Stimulated activated CD4-positive, alpha-beta T cell treated with anti-CD3 and anti-CD28 coated beads, TNF-alpha, amount 100 ng/mL, for 1 hour (primary cell): ENCODE data around the gene C1D.

Source experiments
- DNase-seq, 3 donors: peaks; one replicate each; pipeline ENCODE4 v3.0.0-alpha.2; 2020; ENCODE audit warnings: low read depth in 3 of 3, low spot score in 1 of 3

C1D gene

DNA sequence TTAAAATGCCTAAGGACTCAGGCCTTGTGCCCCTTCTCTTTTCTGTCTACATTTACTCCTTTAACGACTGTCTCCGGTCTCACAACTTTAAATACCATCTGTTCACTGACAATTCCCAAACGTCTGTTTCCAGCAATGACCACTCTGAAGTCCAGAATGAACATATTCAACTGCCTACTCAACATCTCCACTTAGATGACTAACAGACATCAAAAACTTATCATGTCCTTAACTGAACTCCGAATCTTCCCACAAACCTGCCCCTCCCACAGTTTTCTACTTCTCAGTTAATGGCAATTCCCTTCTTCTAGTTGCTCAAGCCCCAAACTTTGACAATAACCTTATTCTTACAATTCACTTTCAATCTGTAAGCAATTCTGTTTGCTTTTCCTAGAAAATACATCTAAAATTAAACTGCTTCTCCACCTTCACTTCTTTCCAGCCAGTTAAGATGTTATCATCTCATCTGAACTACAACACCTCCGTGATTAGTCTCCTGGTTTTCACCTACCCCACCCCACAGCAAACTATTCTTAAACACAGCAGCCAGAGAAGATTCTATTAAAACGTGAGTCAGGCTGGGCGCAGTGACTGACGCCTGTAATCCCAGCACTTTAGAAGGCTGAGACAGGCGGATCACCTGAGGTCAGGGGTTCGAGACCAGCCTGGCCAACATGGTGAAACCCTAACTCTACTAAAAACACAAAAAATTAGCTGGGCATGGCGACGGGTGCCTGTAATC, 2.8 kb downstream of the C1D start:
- DNase-seq = no peak

DNA sequence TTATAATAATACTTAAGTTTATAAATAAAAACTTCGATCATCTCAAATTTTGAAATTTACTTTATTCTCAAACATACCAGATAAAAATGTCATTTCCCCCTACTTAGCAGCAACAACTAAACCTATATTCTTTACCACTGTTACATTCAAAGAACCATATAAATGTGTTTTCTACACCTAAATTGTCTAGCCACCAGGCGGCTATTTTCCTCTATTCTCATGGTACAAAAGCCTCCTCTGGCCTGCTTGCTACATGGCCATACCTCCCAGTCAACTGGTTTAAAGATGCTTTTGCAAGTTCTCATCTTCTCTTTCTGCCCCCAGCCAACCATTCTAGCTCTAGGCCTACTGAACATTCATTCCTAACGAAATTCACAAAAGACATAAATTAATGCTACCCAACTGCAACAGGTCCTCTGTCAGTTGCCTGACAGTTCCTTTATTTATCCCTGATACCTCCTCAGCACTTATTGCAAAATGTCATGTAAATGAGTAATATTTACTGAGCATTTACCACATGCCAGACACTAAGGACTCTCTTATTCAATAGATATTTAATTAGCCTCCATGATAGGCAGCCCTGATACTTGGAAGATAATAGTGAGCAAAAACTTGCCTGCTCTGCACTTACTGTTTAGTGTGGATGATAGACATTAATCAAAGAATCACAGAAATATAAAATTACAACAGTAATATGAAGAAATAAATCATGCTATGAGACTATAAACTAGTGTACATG, 5.0 kb downstream of the C1D start:
- no peak for DNase-seq

DNA sequence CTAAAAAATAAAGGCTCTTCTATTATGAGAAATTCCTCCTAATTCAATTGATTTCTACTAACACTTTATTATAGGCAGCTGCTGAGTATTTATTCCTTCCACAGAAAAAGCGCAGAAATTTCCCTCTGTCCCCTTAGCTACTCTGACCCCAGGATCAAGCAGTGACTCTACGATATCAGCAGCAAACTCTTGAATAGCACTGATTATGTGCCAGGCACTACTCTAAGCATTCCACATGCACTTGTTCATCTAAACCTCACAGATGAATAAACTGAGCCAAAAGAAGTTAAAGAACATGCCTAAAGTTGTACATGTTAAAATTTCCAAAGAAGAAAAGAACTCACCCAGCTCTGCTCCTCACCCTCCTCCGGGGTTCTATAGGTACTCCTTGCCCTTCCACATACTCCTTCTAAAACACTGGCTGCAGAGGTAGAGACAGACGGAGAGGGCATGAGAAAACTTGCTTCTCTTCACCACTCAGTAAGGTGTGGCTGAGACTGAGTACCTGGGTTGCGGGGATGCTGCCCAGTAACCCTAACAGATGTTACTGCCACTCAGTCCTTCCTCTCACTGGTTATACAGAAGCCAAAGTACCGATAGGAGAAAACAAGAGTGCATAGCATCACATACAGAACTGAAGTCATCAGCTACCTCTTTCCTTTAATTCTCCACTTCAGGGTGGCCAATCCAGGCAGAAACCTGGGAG, 9.9 kb downstream of the C1D start:
- DNase-seq = no peak

DNA sequence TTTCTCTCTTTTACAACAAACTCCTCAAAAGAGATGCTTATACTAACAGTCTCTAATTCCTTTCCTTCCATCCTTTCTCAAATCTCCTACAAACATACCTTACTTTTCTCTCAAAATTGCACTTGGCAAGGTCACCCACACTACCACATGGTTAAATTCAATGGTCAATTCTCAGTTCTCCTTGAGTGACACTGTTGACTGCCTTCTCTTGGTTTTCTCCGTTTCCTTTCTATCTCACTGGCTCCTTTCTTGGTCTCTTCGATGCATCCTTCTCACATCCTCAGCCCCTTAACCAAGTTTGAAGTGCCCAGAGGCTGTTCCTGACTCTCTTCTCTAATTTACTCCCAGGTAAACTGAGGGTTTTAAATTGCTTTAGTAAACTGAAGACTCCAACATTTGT, 12.5 kb downstream of the C1D start:
- DNase-seq = no peak

DNA sequence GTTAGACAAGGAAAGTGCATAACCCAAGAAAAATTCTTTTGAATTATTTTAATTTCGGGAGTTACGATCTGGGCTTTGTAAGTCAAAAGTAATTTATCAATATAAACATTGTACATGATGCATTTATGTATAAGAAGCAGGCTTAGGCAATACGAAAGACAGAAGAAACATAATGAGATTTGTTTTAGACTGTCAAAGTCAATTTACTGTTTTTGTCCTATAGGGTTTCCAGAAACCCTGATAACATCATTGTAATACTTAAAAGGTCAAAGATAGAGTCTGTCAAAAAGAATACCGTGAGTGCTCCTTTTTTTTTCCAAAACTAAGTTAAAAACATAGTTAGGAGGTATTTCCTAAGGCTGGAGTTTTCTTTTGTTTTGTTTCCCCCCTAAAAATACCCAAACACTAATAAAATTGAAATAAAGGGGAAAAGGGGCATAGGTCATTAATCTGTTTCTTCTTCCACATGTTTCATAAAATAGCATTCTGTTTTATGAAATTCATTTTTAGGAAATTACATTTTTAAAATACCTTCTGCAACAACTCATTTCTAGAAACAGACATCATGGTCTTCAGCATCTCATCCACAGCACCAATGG, 16.1 kb downstream of the C1D start:
- no peak for DNase-seq

DNA sequence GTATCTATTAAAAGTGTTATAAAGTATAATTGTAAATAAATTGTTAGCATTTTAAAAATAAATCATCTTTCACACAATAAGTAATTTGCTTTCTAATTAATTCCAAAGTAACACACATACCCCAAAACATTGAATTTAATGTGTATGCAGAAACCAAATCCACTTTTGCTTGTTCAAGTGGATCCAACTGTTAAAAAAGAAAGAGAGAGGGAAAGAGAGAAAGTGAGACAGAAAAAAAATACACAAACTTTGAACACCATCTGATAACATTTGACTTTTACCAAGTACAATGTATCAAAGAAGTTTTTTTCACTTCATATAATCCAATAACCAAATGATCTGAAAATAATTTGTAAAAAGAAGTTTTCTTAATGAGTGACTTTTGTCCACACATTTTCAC, 16.6 kb downstream of the C1D start:
- DNase-seq = no peak

DNA sequence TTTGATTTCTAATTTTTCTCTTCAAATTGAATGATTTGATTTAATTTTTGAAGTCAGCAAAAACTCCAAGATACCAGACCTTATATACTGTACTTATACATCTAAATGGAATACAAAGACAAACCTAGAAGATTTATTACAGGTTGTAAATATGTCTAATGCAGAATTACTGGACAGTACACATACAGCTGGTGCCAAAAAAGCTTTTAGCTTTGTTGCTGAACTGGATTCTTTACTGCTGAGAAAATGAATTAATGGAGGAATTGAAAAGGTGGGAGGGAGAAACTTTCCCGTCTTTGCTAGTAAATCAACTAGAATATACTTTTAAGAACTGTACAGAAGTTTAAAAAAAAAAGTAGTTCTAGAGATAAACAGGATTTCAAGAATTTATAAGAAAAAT, 17.5 kb downstream of the C1D start:
- no peak for DNase-seq

DNA sequence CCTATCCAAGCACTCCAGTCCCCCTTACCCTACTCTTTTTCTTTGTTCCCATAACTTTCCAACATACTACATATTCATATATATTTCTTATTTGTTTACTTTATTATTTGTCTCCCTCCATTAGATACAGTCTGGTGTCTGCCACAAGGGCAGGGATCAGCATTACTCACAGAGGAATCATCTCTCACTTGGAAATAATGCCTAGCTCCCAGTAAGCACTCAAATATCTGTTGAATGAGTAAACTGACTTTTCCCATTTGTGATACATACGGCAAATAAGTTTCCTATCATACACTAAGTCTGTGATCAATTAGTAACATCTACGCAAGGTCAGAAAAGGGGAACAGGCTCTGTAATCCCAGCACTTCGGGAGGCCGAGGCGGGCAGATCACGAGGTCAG, 18.7 kb downstream of the C1D start:
- no peak for DNase-seq

DNA sequence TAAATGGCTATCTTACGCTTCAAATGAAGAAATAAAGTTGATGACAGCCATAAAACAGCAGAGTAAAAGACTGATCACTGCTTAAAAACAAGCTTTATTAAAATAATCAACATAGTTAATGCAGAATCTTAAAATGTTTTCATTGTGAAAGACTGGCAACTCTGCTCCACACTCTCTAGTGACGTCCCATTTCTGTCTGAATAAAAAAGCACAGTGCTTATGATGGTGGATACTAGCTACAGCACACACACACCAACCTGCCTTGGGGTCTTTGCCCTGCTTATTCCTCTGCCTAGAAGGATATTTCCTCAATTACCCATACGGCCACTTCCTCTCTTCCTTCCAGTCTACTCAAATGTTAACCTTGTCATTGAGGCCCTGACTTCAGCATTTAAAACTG, 19.1 kb downstream of the C1D start:
- DNase-seq = no peak

DNA sequence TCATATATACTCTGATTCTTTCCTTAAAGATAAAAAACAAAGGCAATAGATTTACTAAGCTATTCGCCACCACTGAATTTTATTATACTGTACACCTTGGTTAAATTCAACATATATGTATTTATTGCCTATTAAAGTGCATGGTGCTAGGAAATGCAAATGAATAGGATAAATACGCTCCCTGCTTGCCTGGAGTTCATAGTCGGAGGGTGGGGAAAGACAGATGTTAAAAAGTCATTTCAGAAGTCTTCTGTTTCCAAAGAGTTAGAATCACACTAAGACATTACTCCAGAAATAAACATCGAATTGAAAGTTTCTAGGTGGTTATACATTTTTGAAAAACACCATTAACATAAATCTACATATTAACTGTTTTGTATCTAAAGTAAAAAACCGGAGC, 19.8 kb downstream of the C1D start:
- no peak for DNase-seq

DNA sequence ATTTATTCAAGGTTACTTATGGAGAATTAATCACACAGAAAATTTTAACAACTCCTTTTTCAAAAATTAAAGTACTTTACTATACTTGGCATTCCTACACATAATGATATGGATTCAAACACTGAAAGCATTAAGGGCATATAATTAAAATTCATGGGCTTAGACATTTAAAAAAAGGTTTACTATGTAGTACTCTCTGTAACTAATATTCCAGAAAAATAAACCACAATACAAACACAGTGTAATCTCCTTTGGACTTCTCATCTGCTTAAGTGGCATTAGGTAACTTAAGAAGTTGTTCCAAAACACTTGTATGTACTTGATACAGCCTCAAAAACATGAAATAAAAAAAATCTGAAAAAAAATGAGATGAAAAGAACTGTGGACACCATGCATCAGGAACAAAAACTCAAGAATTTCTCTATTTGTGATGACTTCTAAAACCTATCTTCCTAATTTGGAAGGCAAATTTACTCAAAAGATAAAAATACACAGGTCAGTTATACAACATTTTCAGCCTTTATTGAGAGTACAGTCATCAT, 21.0 kb downstream of the C1D start:
- DNase-seq = no peak

DNA sequence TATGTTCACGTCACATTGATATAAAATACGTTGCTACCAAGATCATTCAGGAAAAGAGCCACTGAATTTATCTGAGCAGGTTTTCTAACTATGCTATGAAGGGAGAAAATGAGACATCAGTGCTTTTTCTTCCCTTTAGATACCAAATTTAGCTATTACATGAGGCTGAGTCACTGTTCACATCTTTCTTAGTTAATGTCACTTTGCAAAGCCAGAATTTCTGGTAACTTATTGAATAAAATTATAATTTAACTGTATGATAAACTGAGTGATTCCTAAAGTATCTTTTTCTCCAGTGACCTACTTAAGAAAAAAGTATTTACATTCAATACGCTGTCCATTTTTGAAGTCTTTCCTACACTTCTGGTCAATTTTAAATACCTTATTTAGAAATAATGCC, 22.7 kb downstream of the C1D start:
- DNase-seq = no peak

DNA sequence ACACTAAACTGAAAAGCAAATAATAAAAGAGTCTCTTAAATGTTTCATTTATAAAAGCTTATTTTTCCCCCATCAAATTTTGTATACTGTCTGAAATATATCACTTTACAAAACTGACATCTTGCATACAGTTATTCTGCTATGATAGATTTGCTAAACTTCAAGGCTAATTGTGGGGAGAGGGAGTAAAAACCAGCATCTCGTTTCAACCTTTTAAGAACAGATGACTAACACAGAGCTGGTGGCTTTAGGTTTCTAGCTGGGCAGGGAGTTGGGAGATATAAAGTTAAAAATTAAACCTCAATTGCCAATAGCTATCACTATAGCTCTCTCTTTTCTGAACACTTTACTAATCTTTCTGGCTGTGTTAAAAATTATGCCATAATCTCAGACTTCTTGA, 23.5 kb downstream of the C1D start:
- no peak for DNase-seq

DNA sequence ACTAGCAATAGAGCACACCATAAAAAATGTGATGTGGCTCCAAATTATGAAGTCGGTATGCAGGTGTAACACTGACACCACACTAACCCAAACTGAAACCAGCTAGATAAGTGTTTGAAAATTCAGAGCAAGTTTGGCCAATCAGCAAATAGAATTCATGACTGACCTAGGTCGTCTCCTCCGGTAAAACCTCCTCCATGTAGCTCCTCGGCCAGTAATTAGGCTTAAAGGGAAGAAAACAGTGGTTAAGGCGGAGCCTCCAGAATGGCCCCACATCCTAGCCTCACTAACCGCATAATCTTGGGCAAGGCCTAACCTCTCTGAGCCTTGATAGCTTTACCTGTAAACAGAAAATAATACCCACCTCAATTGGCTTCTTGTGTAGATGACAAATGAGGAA, 30.1 kb downstream of the C1D start:
- DNase-seq = no peak

DNA sequence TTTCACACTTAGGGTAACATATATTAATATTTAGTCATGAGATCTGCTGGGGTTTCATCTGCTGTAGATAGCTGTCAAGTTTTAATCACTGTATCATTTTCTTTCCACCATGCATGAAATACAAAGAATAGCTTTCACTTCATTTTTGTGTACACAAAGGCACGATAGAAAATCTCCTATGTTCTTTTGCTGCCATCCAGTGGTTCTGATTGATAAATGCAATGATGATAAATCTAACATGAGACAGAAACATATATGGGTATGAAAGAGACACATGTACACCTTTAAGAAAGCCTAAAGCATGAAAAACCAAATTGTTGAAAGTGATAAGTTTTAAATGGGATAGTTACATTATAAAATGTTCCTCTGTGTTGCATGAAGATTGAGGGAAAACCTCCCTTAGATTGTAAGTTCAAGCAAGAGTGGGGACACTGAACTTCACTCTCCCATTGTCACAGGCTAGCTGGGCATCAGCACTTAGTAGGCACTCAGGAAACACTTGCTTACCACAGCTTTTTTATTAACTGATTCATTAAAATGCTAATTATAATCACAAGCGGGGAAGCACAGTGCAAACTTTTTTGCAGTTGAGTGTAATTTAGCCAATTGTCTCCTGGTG, 31.2 kb downstream of the C1D start:
- no peak for DNase-seq

DNA sequence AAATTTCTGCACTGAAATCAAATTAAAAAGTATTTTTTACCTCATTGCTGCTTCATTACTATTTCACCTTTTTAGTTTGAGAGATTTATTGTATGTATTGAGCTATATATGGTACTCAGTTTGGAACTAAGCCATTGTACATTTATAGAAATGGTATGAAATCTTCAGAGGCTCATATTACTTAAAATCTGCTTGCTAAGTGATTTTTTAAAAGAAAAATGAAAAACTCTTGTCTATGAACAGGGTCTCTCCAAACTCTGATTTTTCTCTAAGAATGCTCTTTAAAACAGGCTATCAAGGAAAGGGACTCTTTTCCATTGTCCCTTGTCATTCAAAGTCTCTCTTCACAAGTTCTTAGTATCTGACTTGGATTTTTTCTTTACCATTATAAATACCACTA, 31.8 kb downstream of the C1D start:
- DNase-seq = no peak

DNA sequence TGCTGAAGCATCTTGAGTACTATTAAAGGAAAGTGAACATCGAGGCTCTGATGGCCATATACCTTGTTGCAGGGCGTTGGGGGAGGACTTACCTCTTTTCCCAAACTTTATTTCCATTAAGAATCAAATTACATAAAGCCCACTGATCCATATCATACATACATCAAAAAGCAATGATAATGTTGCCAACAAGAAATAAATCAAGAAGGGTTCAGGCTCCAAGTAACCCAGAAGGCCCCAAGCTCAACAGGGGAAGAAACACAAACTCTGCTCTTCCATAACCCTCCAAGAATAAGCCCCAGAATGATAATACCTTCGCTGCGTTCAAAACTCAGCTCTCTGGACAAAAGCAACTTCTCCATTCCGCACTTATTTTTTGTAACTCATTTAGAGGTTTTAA, 32.3 kb downstream of the C1D start:
- no peak for DNase-seq

DNA sequence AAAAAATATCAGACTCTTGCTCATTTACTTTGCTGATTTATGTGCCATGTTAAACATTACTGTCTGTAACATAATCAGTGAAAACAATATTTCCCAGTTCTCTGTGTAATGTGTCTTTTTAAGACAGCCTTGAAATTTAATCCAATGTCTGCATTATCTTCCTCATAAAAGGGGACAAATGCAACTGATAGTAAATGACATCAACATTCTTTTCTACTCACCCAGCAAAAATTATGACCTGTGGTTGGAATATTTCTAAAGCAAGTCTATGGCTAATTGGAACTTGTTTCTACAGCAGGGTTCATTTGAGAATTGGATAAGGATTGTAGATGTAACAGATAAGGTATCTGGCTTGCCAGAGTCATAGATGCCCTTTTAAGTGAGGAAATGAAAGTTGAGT, 34.8 kb downstream of the C1D start:
- no peak for DNase-seq

DNA sequence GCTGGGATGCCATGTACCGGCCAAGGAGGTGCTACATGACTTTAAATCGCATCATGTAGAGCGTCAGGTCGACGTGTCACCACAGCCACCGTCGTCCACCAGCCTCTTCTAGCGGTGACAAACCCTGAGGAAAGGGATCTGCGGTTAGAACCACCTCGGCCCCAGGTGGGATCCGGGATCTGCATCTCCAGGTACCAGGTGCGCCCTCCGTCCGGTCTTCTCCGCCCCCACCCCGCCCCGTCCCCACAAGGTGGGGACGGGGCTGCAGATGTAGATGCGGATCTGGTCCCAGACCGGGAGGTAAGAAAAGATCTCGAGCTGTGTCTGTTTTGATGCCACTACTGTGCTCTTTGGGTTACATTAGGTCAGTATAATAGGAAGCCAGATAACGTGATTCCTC, 38.4 kb downstream of the C1D start:
- DNase-seq = no peak

DNA sequence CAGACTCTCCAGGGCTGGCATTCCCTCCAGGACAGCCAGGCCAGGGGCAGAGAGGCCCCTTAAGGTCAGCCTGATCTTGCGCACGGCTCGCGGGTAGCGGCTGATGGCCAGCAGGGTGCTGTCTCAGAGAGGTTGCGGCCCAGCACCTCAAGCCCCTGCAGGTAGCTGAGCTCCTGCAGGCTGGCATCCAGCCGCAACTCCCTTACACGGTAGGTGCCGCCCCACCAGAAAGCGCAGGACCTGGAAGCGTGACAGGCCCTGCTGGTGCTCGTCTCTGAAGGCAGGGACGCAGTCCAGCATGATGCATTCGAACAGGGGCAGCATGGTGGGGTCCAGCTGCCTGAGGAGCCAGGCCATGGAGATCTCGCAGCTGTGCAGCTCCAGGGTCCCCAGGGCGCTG, 38.9 kb downstream of the C1D start:
- DNase-seq = no peak

DNA sequence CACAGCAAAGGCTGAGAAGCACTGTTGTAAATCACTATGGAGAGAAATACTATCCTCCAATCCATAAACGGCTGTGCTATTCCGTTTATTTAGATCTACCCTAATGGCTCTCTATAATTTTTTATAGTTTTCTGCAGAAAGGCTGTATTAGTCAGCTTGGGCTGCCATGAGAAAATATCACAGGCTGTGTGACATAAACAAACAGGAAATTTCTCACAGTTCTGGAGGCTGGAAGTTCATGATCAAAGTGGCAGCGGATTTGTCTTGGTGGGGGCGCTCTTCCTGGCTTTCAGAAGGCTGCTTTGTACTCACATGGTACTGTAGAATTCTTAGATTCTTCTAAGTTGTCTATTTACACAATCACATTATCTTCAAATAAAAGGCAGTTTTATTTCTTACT, 44.1 kb downstream of the C1D start:
- no peak for DNase-seq
